Measurements from ENCODE around the gene ZFAND3.

DNA sequence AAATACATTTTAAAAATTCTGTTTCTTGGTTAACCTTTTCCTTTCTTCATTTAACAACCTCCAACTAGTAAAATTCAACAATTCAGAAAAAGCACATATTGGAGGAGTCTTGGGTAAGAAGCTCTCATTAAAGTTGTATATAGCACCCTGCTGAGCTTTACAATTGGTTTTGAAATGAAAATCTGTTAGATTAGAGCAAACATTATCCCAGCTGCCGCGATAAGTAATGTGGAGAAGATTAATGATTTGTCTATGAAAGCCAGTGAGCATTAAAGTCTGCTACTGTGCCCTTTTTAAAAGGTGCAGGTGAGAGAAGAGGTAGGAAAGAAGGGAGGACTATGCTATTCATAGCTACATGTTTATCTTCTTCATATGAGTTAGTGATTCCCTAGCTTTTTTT, 201.5 kb downstream of the ZFAND3 start:
- TF ChIP-seq ARNT (IDR thresholded peaks at IDR 0.05) (no peak), ELF4 (IDR thresholded peaks at IDR 0.05) (no peak)
